GM12874 (cell line): ENCODE measurements around the gene LCMT2.

ENCODE experiments used
- CTCF ChIP-seq: IDR thresholded peaks from 2 replicates; pipeline ENCODE4 v1.5.1; 2011; ENCODE audit warnings: low read depth, mild to moderate bottlenecking, control low read depth, low read length, moderate library complexity; ENCODE audit not compliant: insufficient read depth

LCMT2 gene

GRCh38 chr15:43312378-43312777, 18.0 kb downstream of the LCMT2 start:
- no peak for TF ChIP-seq CTCF

- TF ChIP-seq CTCF: no peak
These were observed 28.1 kb downstream of the LCMT2 start, which contains the start of gene TGM7 for GRCh38 chr15:43302205-43302817. Gene TGM7 (minus strand): TSS chr15:43302255.

GRCh38 chr15:43299884-43300283, 30.5 kb downstream of the LCMT2 start:
- no peak for TF ChIP-seq CTCF

GRCh38 chr15:43299411-43299810, 31.0 kb downstream of the LCMT2 start:
- TF ChIP-seq CTCF: no peak

GRCh38 chr15:43294091-43294706, 36.2 kb downstream of the LCMT2 start:
- no peak for TF ChIP-seq CTCF

- no peak for TF ChIP-seq CTCF
These were observed 36.9 kb downstream of the LCMT2 start for GRCh38 chr15:43293432-43293831.

- no peak for TF ChIP-seq CTCF
These were observed 37.8 kb downstream of the LCMT2 start for GRCh38 chr15:43292375-43293078.
